HCT116 (cell line): Measurements from ENCODE around the gene FST. TPM values are rescaled to one million over a fixed set of nuclear protein-coding genes. Genes with fewer than 3 reads are reported as not detected.

Experiments used
- ATAC-seq: fragments of 200-7000 bp; cut with Tn5 transposase; 2 replicates; pipeline ENCODE4 v1.9.1; 2020; ENCODE audit warnings: mild to moderate bottlenecking, moderate library complexity
- BruUV-seq: library from RNA; stranded (reverse); fragments of 400-500 nt; replicated peaks from 2 replicates; lab custom pipeline; 2021; lab: Mats Ljungman, UMichigan
- CTCF ChIA-PET: fragments of 300-600 bp; sonication (Branson Sonifier 250); formaldehyde crosslinking; loops from one replicate; lab custom pipeline; 2021; ENCODE audit warnings: antibody characterized with exemption; lab: Charles Lee
- POLR2A ChIA-PET: fragments of 300-600, 350-600 bp; sonication (Branson Sonifier 250); formaldehyde crosslinking; loops from one replicate; lab custom pipeline; 2021; ENCODE audit warnings: antibody characterized with exemption; lab: Charles Lee
- RAD21 ChIA-PET, 2 experiments: fragments of 300-600 bp; sonication (Branson Sonifier 250); formaldehyde crosslinking; loops; one replicate each; lab custom pipeline; 2023; ENCODE audit warnings: low total read pairs in 2 of 2; ENCODE audit not compliant: uncharacterized antibody in 2 of 2, unreplicated experiment in 2 of 2, low non-redundant PET in 1 of 2; lab: Charles Lee
- DNase-seq: peaks from one replicate; pipeline ENCODE4 v3.0.0-alpha.2; 2010; ENCODE audit warnings: low read depth, low spot score
- H2AFZ ChIP-seq: fragments of 200-600 bp; shearing (Covaris generic), sonication (generic); 2 replicates; pipeline ENCODE4 v1.6.1; 2017; ENCODE audit warnings: low read depth, mixed run types, mixed read lengths, antibody characterized with exemption, low read length; ENCODE audit not compliant: poor library complexity, severe bottlenecking
- H3K27ac ChIP-seq: 2 replicates; pipeline ENCODE4 v1.5.1; 2012; ENCODE audit warnings: low read depth, low read length
- H3K27me3 ChIP-seq: fragments of 200-600 bp; sonication (generic); 2 replicates; pipeline ENCODE4 v1.6.1; 2016; ENCODE audit warnings: mixed run types, low read length, mixed read lengths; ENCODE audit not compliant: insufficient read depth
- H3K36me3 ChIP-seq, 2 experiments: fragments of 200-500 bp in 1 of 2; fragments of 200-600 bp in 1 of 2; sonication (Bioruptor generic) in 1 of 2; sonication (generic) in 1 of 2; 2 replicates each; pipeline versions ENCODE4 v1.5.1 to v1.6.1; 2014 to 2016; ENCODE audit warnings: low read length in 2 of 2, inconsistent platforms in 1 of 2, mixed read lengths in 1 of 2, mixed run types in 1 of 2; ENCODE audit not compliant: insufficient read depth in 2 of 2, control insufficient read depth in 1 of 2
- H3K4me1 ChIP-seq, 2 experiments: fragments of 200-600 bp in 1 of 2; sonication (generic) in 1 of 2; 2 replicates each; pipeline versions ENCODE4 v1.5.1 to v1.6.1; 2012 to 2017; ENCODE audit warnings: low read length in 2 of 2, inconsistent platforms in 1 of 2, mild to moderate bottlenecking in 1 of 2, mixed read lengths in 1 of 2, mixed run types in 1 of 2, moderate library complexity in 1 of 2; ENCODE audit not compliant: insufficient read depth in 2 of 2, control insufficient read depth in 1 of 2
- H3K4me2 ChIP-seq: fragments of 200-600 bp; sonication (generic); 2 replicates; pipeline ENCODE4 v1.6.1; 2017; ENCODE audit warnings: mixed run types, low read length, mixed read lengths
- H3K4me3 ChIP-seq, 2 experiments: fragments of 200-600 bp in 1 of 2; sonication (generic) in 1 of 2; replicated peaks in 1 of 2; 2 replicates each; pipeline ENCODE4 v1.5.1; 2011 to 2016; ENCODE audit warnings: low read length in 2 of 2, control low read depth in 1 of 2, low read depth in 1 of 2, mild to moderate bottlenecking in 1 of 2, mixed read lengths in 1 of 2, mixed run types in 1 of 2
- H3K79me2 ChIP-seq: fragments of 200-600 bp; sonication (generic); 2 replicates; pipeline ENCODE4 v1.6.1; 2017; ENCODE audit warnings: mild to moderate bottlenecking, mixed run types, low read length, moderate library complexity, mixed read lengths; ENCODE audit not compliant: insufficient read depth
- H3K9ac ChIP-seq: fragments of 200-600 bp; sonication (generic); 2 replicates; pipeline ENCODE4 v1.6.1; 2016; ENCODE audit warnings: low read length, mixed read lengths
- H3K9me2 ChIP-seq: fragments of 200-600 bp; sonication (generic), shearing (Covaris generic); 2 replicates; pipeline ENCODE4 v1.6.1; 2017; ENCODE audit warnings: mixed run types, mild to moderate bottlenecking, moderate library complexity; ENCODE audit not compliant: insufficient read depth
- H3K9me3 ChIP-seq, 2 experiments: fragments of 200-500 bp in 1 of 2; fragments of 200-600 bp in 1 of 2; sonication (Bioruptor generic) in 1 of 2; sonication (generic) in 1 of 2; 2 replicates each; pipeline ENCODE4 v1.6.1; 2014 to 2017; ENCODE audit warnings: low read length in 2 of 2, mixed read lengths in 2 of 2, inconsistent platforms in 1 of 2, low read depth in 1 of 2, mild to moderate bottlenecking in 1 of 2, mixed run types in 1 of 2, moderate library complexity in 1 of 2; ENCODE audit not compliant: control insufficient read depth in 1 of 2, insufficient read depth in 1 of 2
- H4K20me1 ChIP-seq: fragments of 200-600 bp; sonication (generic), shearing (Covaris generic); 2 replicates; pipeline ENCODE4 v1.6.1; 2017; ENCODE audit warnings: mixed run types, mild to moderate bottlenecking, moderate library complexity; ENCODE audit not compliant: insufficient read depth
- CBX3 ChIP-seq: IDR thresholded peaks from 2 replicates; pipeline ENCODE4 v1.6.1; 2012; ENCODE audit warnings: low read depth
- CEBPB ChIP-seq: IDR thresholded peaks from 2 replicates; pipeline ENCODE4 v1.6.1; 2012; ENCODE audit warnings: low read depth
- EZH2 ChIP-seq: fragments of 200-600 bp; sonication (generic); IDR thresholded peaks from 2 replicates; pipeline ENCODE4 v1.6.1; 2017; ENCODE audit warnings: antibody characterized with exemption, mixed run types
- FOSL1 ChIP-seq: IDR thresholded peaks from 2 replicates; pipeline ENCODE4 v1.6.1; 2012; ENCODE audit warnings: low read depth
- JUND ChIP-seq: IDR thresholded peaks from 2 replicates; pipeline ENCODE4 v1.6.1; 2012
- POLR2AphosphoS5 ChIP-seq: IDR thresholded peaks from 2 replicates; pipeline ENCODE4 v1.6.1; 2011; ENCODE audit warnings: mild to moderate bottlenecking, low read depth, low read length, moderate library complexity
- TCF7L2 ChIP-seq: IDR thresholded peaks from 2 replicates; pipeline ENCODE4 v1.7.0; 2011; ENCODE audit warnings: borderline replicate concordance, inconsistent platforms; ENCODE audit not compliant: insufficient read depth, insufficient read length; ENCODE audit errors: extremely low read depth
- intact Hi-C: fragments of 100-400 bp; cut with micrococcal nuclease; formaldehyde crosslinking; loops from 2 replicates; pipeline ENCODE4 v1.10.0; 2022
- total RNA-seq: library from RNA; stranded (reverse); gene quantifications from one replicate; pipeline ENCODE4 v1.2.1, GENCODE V29; 2021; ENCODE audit not compliant: unreplicated experiment
- TF ChIP-seq, protein P1 (sequence below), 3 experiments: fragments of 200-600 bp in 1 of 3; sonication (generic) in 1 of 3; IDR thresholded peaks in 2 of 3; conservative IDR thresholded peaks in 1 of 3; 2 replicates each; pipeline ENCODE4 v1.5.1; 2012 to 2017; ENCODE audit warnings: low read depth in 2 of 3, low read length in 2 of 3, antibody characterized with exemption in 1 of 3, borderline replicate concordance in 1 of 3, control low read depth in 1 of 3, mild to moderate bottlenecking in 1 of 3, mixed read lengths in 1 of 3, mixed run types in 1 of 3, moderate library complexity in 1 of 3; ENCODE audit not compliant: insufficient read depth in 1 of 3
- TF ChIP-seq, protein P2 (sequence below): IDR thresholded peaks from 2 replicates; pipeline ENCODE4 v1.6.1; 2012; ENCODE audit warnings: low read depth

The FST gene
- total RNA-seq, 1 experiment from 2014 or later = 0.34 TPM

DNA sequence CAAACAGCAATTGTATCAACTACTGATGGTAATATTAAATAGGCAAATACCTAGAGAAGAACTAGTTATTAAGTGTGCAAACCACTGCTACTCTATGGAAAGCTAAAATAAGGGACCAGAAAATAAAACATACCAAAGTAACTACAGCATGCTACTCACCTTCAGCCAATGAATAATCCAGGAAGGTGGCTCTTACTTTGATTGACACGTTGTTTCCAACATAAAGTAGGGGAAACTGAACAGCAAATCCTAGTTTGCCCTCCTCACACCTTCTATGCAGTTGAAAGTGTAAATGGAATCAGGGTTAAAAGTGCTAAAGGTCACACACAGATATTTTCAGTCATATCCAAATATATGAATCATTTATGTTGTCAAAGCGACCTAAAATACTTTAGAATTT lies 5.1 kb upstream of the FST start:
- ChIA-PET RAD21 (no interaction called here), POLR2A (no interaction called here), CTCF (interaction anchor here (3.0 kb wide), 1 partner anchor 759 kb away, joined by 10 read pairs; no protein-coding TSS in a partner anchor)
- Histone ChIP-seq H3K79me2 (no peaks in the 10 kb centered on the region), H3K4me2 (no peak overlapping the region), H3K27me3 (peaks cover 8% of the 10 kb centered on the region; the same call in 1 of the 2 replicates), H2AFZ (no peak overlapping the region), H3K27ac (no peak overlapping the region), H3K9ac (no peak overlapping the region), H4K20me1 (no peaks in the 10 kb centered on the region), H3K9me2 (no peaks in the 10 kb centered on the region), H3K4me1 (peaks cover 0 to 14% of the 10 kb centered on the region in 2 experiments; a peak in 3 of 4 replicates), H3K4me3 (no peak overlapping the region), H3K36me3 (no peaks in the 10 kb centered on the region), H3K9me3 (no peaks in the 10 kb centered on the region)
- intact Hi-C loops = loop anchor here (5.0 kb wide), 1 partner anchor 742 kb away; no protein-coding TSS in a partner anchor
- ATAC-seq (no peak), DNase-seq (no peak)
- no TSS peak for BruUV-seq
- TF ChIP-seq CEBPB = no peak
- TF ChIP-seq JUND = no peak
- no peak for TF ChIP-seq POLR2AphosphoS5
- no peak for TF ChIP-seq CBX3
- TF ChIP-seq TCF7L2 = no peak
- TF ChIP-seq, protein P1, sequence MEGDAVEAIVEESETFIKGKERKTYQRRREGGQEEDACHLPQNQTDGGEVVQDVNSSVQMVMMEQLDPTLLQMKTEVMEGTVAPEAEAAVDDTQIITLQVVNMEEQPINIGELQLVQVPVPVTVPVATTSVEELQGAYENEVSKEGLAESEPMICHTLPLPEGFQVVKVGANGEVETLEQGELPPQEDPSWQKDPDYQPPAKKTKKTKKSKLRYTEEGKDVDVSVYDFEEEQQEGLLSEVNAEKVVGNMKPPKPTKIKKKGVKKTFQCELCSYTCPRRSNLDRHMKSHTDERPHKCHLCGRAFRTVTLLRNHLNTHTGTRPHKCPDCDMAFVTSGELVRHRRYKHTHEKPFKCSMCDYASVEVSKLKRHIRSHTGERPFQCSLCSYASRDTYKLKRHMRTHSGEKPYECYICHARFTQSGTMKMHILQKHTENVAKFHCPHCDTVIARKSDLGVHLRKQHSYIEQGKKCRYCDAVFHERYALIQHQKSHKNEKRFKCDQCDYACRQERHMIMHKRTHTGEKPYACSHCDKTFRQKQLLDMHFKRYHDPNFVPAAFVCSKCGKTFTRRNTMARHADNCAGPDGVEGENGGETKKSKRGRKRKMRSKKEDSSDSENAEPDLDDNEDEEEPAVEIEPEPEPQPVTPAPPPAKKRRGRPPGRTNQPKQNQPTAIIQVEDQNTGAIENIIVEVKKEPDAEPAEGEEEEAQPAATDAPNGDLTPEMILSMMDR (IDR thresholded peaks at IDR 0.05 in 2 of 3, conservative IDR thresholded peaks at IDR 0.05 in 1 of 3; ENCODE audit: borderline replicate concordance in 1 of 3, insufficient read depth in 1 of 3, low read depth in 2 of 3, low read length in 2 of 3) = no peak
- TF ChIP-seq, all 23 proteins: peak for 0

DNA sequence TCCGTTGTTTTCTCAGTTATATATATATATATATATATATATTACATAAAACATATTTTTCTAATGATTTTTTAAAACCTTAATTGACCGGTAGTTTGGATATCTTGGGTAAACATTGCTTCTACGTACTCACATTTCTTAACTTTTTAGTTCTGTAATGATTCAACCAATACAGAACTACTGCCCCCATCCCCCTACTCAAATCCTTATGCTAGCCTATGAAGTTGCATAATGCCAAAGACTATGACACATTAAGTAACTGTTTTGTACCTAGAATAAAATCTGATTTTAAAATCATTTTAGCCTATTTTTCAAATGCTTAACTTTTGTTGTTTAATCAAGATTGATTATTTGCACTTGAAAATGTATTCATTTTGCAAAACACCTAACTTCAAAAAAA lies 4.4 kb upstream of the FST start:
- H3K4me3 ChIP-seq = no peak overlapping the region
- RAD21 ChIA-PET = no interaction called here
- no peaks in the 10 kb centered on the region for H3K9me3 ChIP-seq
- no peak for DNase-seq
- TF ChIP-seq POLR2AphosphoS5 = no peak
- TF ChIP-seq, protein P2, sequence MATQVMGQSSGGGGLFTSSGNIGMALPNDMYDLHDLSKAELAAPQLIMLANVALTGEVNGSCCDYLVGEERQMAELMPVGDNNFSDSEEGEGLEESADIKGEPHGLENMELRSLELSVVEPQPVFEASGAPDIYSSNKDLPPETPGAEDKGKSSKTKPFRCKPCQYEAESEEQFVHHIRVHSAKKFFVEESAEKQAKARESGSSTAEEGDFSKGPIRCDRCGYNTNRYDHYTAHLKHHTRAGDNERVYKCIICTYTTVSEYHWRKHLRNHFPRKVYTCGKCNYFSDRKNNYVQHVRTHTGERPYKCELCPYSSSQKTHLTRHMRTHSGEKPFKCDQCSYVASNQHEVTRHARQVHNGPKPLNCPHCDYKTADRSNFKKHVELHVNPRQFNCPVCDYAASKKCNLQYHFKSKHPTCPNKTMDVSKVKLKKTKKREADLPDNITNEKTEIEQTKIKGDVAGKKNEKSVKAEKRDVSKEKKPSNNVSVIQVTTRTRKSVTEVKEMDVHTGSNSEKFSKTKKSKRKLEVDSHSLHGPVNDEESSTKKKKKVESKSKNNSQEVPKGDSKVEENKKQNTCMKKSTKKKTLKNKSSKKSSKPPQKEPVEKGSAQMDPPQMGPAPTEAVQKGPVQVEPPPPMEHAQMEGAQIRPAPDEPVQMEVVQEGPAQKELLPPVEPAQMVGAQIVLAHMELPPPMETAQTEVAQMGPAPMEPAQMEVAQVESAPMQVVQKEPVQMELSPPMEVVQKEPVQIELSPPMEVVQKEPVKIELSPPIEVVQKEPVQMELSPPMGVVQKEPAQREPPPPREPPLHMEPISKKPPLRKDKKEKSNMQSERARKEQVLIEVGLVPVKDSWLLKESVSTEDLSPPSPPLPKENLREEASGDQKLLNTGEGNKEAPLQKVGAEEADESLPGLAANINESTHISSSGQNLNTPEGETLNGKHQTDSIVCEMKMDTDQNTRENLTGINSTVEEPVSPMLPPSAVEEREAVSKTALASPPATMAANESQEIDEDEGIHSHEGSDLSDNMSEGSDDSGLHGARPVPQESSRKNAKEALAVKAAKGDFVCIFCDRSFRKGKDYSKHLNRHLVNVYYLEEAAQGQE = no peak
- TF ChIP-seq, protein P1 (IDR thresholded peaks at IDR 0.05 in 2 of 3, conservative IDR thresholded peaks at IDR 0.05 in 1 of 3; ENCODE audit: borderline replicate concordance in 1 of 3, insufficient read depth in 1 of 3, low read depth in 2 of 3, low read length in 2 of 3) = no peak
- no peak for TF ChIP-seq FOSL1
- TF ChIP-seq EZH2 = no peak
- no peaks in the 10 kb centered on the region for H3K79me2 ChIP-seq
- H3K9me2 ChIP-seq = no peaks in the 10 kb centered on the region
- H3K27ac ChIP-seq = no peak overlapping the region
- H3K9ac ChIP-seq = no peak overlapping the region
- H3K4me2 ChIP-seq = no peak overlapping the region
- ATAC-seq = no peak
- H3K4me1 ChIP-seq = peaks cover 0 to 17% of the 10 kb centered on the region in 2 experiments; a peak in 3 of 4 replicates
- peaks cover 12% of the 10 kb centered on the region; the same call in 1 of the 2 replicates for H3K27me3 ChIP-seq
- intact Hi-C loops = loop anchor here (5.0 kb wide), 1 partner anchor 741 kb away; no protein-coding TSS in a partner anchor
- BruUV-seq = no TSS peak
- H2AFZ ChIP-seq = no peak overlapping the region
- H4K20me1 ChIP-seq = no peaks in the 10 kb centered on the region
- POLR2A ChIA-PET = no interaction called here
- CTCF ChIA-PET = interaction anchor here (3.0 kb wide), 1 partner anchor 759 kb away, joined by 10 read pairs; no protein-coding TSS in a partner anchor
- H3K36me3 ChIP-seq = no peaks in the 10 kb centered on the region
